Stomach (tissue), 9 donors: ENCODE measurements around the gene ADAM8. TPM values are rescaled to one million over a fixed set of nuclear protein-coding genes. Genes with fewer than 3 reads are reported as not detected.

Experiments
- DNase-seq, 2 donors: peaks; one replicate each; pipeline versions ENCODE4 v3.0.0 to v3.0.0-alpha.2; 2013 to 2019
- H3K27ac ChIP-seq, 5 donors: fragments of 200-600 bp in 4 of 5; sonication (generic) in 4 of 5; one replicate each; pipeline ENCODE4 v1.5.1; 2013 to 2019; ENCODE audit warnings: mild to moderate bottlenecking in 1 of 5, moderate library complexity in 1 of 5
- H3K27me3 ChIP-seq, 3 donors: fragments of 200-600 bp; sonication (generic); one replicate each; pipeline ENCODE4 v1.5.1; 2017 to 2019; ENCODE audit warnings: mixed run types in 1 of 3
- H3K36me3 ChIP-seq, 4 donors: fragments of 200-600 bp; sonication (generic); 1 replicate in 3 of 4; 2 replicates in 1 of 4; pipeline ENCODE4 v1.5.1; 2016 to 2019
- H3K4me1 ChIP-seq, 4 donors: fragments of 200-600 bp; sonication (generic); one replicate each; pipeline ENCODE4 v1.5.1; 2016 to 2019
- H3K4me3 ChIP-seq, 4 donors: fragments of 200-600 bp; sonication (generic) in 3 of 4; one replicate each; pipeline ENCODE4 v1.5.1; 2016 to 2019; ENCODE audit warnings: mild to moderate bottlenecking in 1 of 4
- H3K9me3 ChIP-seq, 4 donors: fragments of 200-600 bp; sonication (generic); one replicate each; pipeline ENCODE4 v1.5.1; 2016 to 2019
- CTCF ChIP-seq, 7 experiments: fragments of 450-650 bp in 4 of 7; fragments of 200-600 bp in 3 of 7; sonication (generic) in 3 of 7; IDR thresholded peaks; one replicate each; pipeline ENCODE4 v1.5.1; 2016 to 2019; ENCODE audit warnings: antibody characterized with exemption in 7 of 7, control low read depth in 2 of 7, mild to moderate bottlenecking in 1 of 7
- EP300 ChIP-seq: sonication (generic); formaldehyde crosslinking; IDR thresholded peaks from one replicate; pipeline ENCODE4 v1.6.1; 2017; ENCODE audit warnings: antibody characterized with exemption
- POLR2A ChIP-seq, 4 donors: fragments of 450-650 bp; IDR thresholded peaks; one replicate each; pipeline ENCODE4 v1.6.1; 2016; ENCODE audit warnings: antibody characterized with exemption in 4 of 4, control low read depth in 2 of 4, mild to moderate bottlenecking in 1 of 4, moderate library complexity in 1 of 4
- POLR2AphosphoS5 ChIP-seq, 3 donors: sonication (generic); formaldehyde crosslinking; IDR thresholded peaks; one replicate each; pipeline ENCODE4 v1.6.1; 2016; ENCODE audit warnings: antibody characterized with exemption in 3 of 3
- whole genome bisulfite sequencing, 5 donors: extraction: QIAGEN DNeasy Blood & Tissue Kit in 3 of 5; methylation state at CpG; one replicate each; pipeline versions ENCODE4 v1.1.5 to v1.1.7; 2013 to 2018; 5-methylcytosine and 5-hydroxymethylcytosine counted together
- intact Hi-C: fragments of 100-400 bp; cut with DNase I; formaldehyde crosslinking; loops from one replicate; pipeline ENCODE4 v1.15.1; 2023; ENCODE audit warnings: low total_unique reads
- polyA plus RNA-seq, 3 donors: library from polyadenylated mRNA; stranded (reverse); fragments of 200-250 nt; gene quantifications; one replicate each; pipeline ENCODE4 v1.2.3, GENCODE V29; 2013
- total RNA-seq, 5 donors: library from RNA; depleted of rRNA; stranded (reverse); fragments of >200 nt; gene quantifications; one replicate each; pipeline versions ENCODE4 v1.1.0 to v1.2.3, GENCODE V29; 2014 to 2016
- donor health status: healthy with polysubstance abuse.
- donor health status: Bipolar disorder and iron deficiency.
- donor health status: healthy.

The ADAM8 gene
- total and polyA plus RNA-seq, 8 donors = 1.8 to 50.8 (median 4.4) TPM; not detected in 1

DNA sequence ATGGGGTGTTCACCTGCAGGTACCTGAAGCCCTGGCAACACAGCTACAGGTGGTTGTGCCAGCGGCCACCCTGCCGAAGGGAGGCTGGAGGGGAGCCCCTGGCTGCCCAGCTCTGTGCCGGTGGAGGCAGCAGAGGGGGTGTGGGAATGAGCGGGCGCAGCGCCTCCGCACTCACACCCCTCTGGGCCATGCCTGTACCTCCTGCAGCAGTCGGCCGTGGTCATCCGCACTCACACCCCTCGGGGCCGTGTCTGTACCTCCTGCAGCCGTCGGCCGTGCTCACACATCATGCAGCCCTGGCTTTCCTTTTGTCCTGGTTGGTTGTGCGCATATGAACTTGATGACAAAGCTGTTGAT lies 33.7 kb upstream of the ADAM8 start:
- no peak overlapping the region for H3K27ac ChIP-seq
- peaks cover 15 to 39% (median 37%) of the 10 kb centered on the region in 4 donors for H3K36me3 ChIP-seq
- H3K4me3 ChIP-seq = no peak overlapping the region
- intact Hi-C loops = loop anchor here (5.0 kb wide), 1 partner anchor 53 kb away; no protein-coding TSS in a partner anchor
- no peak for TF ChIP-seq CTCF (IDR thresholded peaks at IDR 0.05)
- TF ChIP-seq EP300 = no peak
- WGBS, 5 donors = 94 to 98% (median 97%) methylated on average over 16 of the region's 16 CpGs
- peaks cover 30 to 46% (median 34%) of the 10 kb centered on the region in 4 donors for H3K4me1 ChIP-seq
- H3K27me3 ChIP-seq = no peaks in the 10 kb centered on the region
- DNase-seq = no peak
- H3K9me3 ChIP-seq = no peaks in the 10 kb centered on the region

DNA sequence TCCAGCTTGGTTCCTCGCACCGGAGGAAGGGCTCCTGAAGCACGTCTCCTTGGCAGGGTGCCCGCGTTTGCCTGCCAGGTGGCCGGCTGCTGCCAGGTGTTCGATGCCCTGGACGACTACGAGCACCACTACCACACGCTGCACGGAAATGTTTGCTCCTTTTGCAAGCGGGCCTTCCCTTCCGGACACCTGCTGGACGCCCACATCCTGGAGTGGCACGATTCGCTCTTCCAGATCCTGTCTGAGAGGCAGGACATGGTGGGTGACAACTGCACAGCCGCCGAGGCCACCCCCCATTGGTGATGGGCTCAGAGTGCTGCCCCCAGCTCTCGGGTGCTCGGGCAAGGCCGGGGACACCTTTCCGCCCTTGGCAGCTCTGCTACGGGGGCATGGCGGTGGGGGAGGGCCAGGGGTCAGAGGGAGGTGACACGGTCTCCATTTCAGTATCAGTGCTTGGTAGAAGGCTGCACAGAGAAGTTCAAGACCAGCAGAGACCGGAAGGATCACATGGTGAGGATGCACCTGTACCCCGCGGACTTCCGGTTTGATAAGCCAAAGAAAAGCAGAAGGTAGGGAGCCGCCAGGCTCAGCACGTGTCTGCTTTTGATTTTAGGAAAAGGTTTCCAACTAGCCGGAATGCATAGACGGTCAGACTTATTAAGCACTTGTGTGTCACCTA lies 33.2 kb upstream of the ADAM8 start:
- DNase-seq = peak; percentile 49 to 66
- 68 to 83% (median 72%) methylated on average over 33 of the region's 33 CpGs for WGBS, 5 donors
- H3K4me3 ChIP-seq = peak overlapping the region; percentile 88 to 100 (median 92)
- intact Hi-C loops = loop anchor here (5.0 kb wide), 1 partner anchor 53 kb away; no protein-coding TSS in a partner anchor
- TF ChIP-seq POLR2A (IDR thresholded peaks at IDR 0.05) = no peak
- no peak for TF ChIP-seq POLR2AphosphoS5 (IDR thresholded peaks at IDR 0.05)
- no peak for TF ChIP-seq EP300
- no peak for TF ChIP-seq CTCF (IDR thresholded peaks at IDR 0.05)
- H3K9me3 ChIP-seq = no peaks in the 10 kb centered on the region
- no peaks in the 10 kb centered on the region for H3K27me3 ChIP-seq
- peaks cover 32 to 51% (median 37%) of the 10 kb centered on the region in 4 donors for H3K4me1 ChIP-seq
- H3K27ac ChIP-seq = peak overlapping the region; percentile 68 to 98 (median 97)
- peaks cover 15 to 40% (median 37%) of the 10 kb centered on the region in 4 donors for H3K36me3 ChIP-seq

GRCh38 chr10:133309100-133309719 lies 32.5 kb upstream of the ADAM8 start:
- peak overlapping the region; percentile 96 to 100 (median 98) for H3K27ac ChIP-seq
- no peaks in the 10 kb centered on the region for H3K27me3 ChIP-seq
- H3K9me3 ChIP-seq = no peaks in the 10 kb centered on the region
- H3K4me1 ChIP-seq = peaks cover 32 to 57% (median 40%) of the 10 kb centered on the region in 4 donors
- H3K36me3 ChIP-seq = peaks cover 15 to 42% (median 37%) of the 10 kb centered on the region in 4 donors
- TF ChIP-seq POLR2AphosphoS5 (IDR thresholded peaks at IDR 0.05) = peak in 1 of 3 donors; percentile 21
- TF ChIP-seq POLR2A (IDR thresholded peaks at IDR 0.05) = no peak
- peak; percentile 96 to 98 for DNase-seq
- 4 to 33% (median 21%) methylated on average over 5 to 46 of the region's 46 CpGs for WGBS, 5 donors
- intact Hi-C loops = no loop called here
- peak overlapping the region; percentile 88 to 100 (median 92) for H3K4me3 ChIP-seq

- Histone ChIP-seq H3K4me1 (peaks cover 32 to 58% (median 43%) of the 10 kb centered on the region in 4 donors), H3K4me3 (peak within 1 kb of the TSS; percentile 88 to 100 (median 92)), H3K9me3 (no peaks in the 10 kb centered on the region), H3K36me3 (peaks cover 15 to 42% (median 38%) of the 10 kb centered on the region in 4 donors), H3K27ac (peak within 1 kb of the TSS; percentile 96 to 100 (median 98)), H3K27me3 (no peaks in the 10 kb centered on the region)
- WGBS, 5 donors = 0 to 1% (median 1%) methylated on average over 19 to 89 of the region's 89 CpGs
- intact Hi-C loops = no loop called here
- TF ChIP-seq CTCF (IDR thresholded peaks at IDR 0.05) (no peak), POLR2A (IDR thresholded peaks at IDR 0.05) (no peak), EP300 (no peak), POLR2AphosphoS5 (IDR thresholded peaks at IDR 0.05) (peak; percentile 54 to 89 (median 87))
- DNase-seq = peak; percentile 89 to 96
Observed at GRCh38 chr10:133308421-133309099, 31.9 kb upstream of the ADAM8 start, which contains the start of the genes TUBGCP2 and ZNF511. Gene TUBGCP2, minus strand, starts transcription at chr10:133308872. Its CDS starts 5,931 bp downstream, at chr10:133302941. Gene ZNF511, plus strand, starts transcription at chr10:133308914. Its CDS starts 30 bp downstream, at chr10:133308944.
